HL-60 (cell line): Measurements from ENCODE around the gene OR4F6.

ENCODE experiments used
- GABPA ChIP-seq: IDR thresholded peaks from 2 replicates; pipeline ENCODE4 v1.6.1; 2012; ENCODE audit warnings: low read depth
- POLR2AphosphoS5 ChIP-seq: IDR thresholded peaks from 2 replicates; pipeline ENCODE4 v1.6.1; 2012; ENCODE audit warnings: low read depth
- TF ChIP-seq, protein P1 (sequence below): IDR thresholded peaks from one replicate; pipeline ENCODE4 v1.5.1; 2011; ENCODE audit warnings: low read length, control low read depth, inconsistent platforms; ENCODE audit not compliant: insufficient read depth

GRCh38 chr15:101808201-101808600 is 4.9 kb downstream of the OR4F6 start:
- TF ChIP-seq, protein P1, sequence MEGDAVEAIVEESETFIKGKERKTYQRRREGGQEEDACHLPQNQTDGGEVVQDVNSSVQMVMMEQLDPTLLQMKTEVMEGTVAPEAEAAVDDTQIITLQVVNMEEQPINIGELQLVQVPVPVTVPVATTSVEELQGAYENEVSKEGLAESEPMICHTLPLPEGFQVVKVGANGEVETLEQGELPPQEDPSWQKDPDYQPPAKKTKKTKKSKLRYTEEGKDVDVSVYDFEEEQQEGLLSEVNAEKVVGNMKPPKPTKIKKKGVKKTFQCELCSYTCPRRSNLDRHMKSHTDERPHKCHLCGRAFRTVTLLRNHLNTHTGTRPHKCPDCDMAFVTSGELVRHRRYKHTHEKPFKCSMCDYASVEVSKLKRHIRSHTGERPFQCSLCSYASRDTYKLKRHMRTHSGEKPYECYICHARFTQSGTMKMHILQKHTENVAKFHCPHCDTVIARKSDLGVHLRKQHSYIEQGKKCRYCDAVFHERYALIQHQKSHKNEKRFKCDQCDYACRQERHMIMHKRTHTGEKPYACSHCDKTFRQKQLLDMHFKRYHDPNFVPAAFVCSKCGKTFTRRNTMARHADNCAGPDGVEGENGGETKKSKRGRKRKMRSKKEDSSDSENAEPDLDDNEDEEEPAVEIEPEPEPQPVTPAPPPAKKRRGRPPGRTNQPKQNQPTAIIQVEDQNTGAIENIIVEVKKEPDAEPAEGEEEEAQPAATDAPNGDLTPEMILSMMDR, result no peak
- TF ChIP-seq GABPA (no peak), POLR2AphosphoS5 (no peak)
